ENCODE results near the gene LPGAT1. TPM values are rescaled to one million over a fixed set of nuclear protein-coding genes. Genes with fewer than 3 reads are reported as not detected.

The LPGAT1 gene
- total RNA-seq, 4 donors from 2014 or later, result 48.1 to 66.6 (median 53.3) TPM

- Histone ChIP-seq H3K9me3 (no peaks in the 10 kb centered on the region), H3K4me3 (peak overlapping the region in 1 of 2 donors; percentile 96), H3K27me3 (no peaks in the 10 kb centered on the region), H3K27ac (peak overlapping the region in 3 of 4 donors; percentile 8 to 92 (median 88)), H3K36me3 (peaks cover 0 to 16% of the 10 kb centered on the region in 2 donors), H3K4me1 (peaks cover 2 to 44% (median 5%) of the 10 kb centered on the region in 3 donors)
- 48 to 73% methylated on average over 6 to 8 of the region's 9 CpGs for WGBS, 2 donors (ENCODE audit: low coverage in 1 of 2)
- ATAC-seq, result no peak
- TF ChIP-seq, protein P1, sequence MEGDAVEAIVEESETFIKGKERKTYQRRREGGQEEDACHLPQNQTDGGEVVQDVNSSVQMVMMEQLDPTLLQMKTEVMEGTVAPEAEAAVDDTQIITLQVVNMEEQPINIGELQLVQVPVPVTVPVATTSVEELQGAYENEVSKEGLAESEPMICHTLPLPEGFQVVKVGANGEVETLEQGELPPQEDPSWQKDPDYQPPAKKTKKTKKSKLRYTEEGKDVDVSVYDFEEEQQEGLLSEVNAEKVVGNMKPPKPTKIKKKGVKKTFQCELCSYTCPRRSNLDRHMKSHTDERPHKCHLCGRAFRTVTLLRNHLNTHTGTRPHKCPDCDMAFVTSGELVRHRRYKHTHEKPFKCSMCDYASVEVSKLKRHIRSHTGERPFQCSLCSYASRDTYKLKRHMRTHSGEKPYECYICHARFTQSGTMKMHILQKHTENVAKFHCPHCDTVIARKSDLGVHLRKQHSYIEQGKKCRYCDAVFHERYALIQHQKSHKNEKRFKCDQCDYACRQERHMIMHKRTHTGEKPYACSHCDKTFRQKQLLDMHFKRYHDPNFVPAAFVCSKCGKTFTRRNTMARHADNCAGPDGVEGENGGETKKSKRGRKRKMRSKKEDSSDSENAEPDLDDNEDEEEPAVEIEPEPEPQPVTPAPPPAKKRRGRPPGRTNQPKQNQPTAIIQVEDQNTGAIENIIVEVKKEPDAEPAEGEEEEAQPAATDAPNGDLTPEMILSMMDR (IDR thresholded peaks at IDR 0.05), result no peak
- TF ChIP-seq EP300 (IDR thresholded peaks at IDR 0.05) (no peak), POLR2A (IDR thresholded peaks at IDR 0.05) (no peak), POLR2AphosphoS5 (IDR thresholded peaks at IDR 0.05) (no peak)
These were observed 1.8 kb downstream of the LPGAT1 start for GRCh38 chr1:211828584-211829342.

- H3K27ac ChIP-seq, result no peak overlapping the region
- no peak overlapping the region for H3K4me3 ChIP-seq
- TF ChIP-seq EP300 (IDR thresholded peaks at IDR 0.05) (no peak), POLR2A (IDR thresholded peaks at IDR 0.05) (no peak), POLR2AphosphoS5 (IDR thresholded peaks at IDR 0.05) (no peak)
- TF ChIP-seq, protein P1 (IDR thresholded peaks at IDR 0.05), result no peak
- H3K4me1 ChIP-seq, result peaks cover 2 to 44% (median 5%) of the 10 kb centered on the region in 3 donors
- H3K27me3 ChIP-seq, result no peaks in the 10 kb centered on the region
- H3K36me3 ChIP-seq, result peaks cover 0 to 20% of the 10 kb centered on the region in 2 donors
- no peak for ATAC-seq
- no peaks in the 10 kb centered on the region for H3K9me3 ChIP-seq
These were observed 3.5 kb downstream of the LPGAT1 start for GRCh38 chr1:211827051-211827450.

DNA sequence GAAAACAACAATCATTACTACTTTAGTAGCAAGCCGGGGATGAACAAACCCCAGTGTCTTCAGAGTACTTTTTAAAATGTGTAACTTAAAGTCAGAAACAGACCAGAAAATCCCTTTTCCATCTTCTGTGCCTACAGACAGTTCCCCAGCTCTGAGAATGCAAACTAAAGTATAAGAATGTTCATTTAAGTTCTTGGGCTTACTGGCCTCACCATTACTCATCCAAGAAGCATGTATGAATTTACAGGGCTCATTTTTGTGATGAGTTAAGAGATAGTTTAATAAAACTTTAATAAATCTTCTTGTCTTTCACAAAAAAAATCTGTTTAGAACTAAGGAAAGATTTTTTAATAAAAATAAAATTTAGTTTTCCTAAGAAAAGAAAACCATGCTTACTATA lies 4.6 kb downstream of the LPGAT1 start:
- H3K27me3 ChIP-seq, result no peaks in the 10 kb centered on the region
- ATAC-seq, result no peak
- H3K4me3 ChIP-seq, result no peak overlapping the region
- H3K27ac ChIP-seq, result no peak overlapping the region
- no peak for TF ChIP-seq POLR2AphosphoS5 (IDR thresholded peaks at IDR 0.05)
- TF ChIP-seq, protein P1 (IDR thresholded peaks at IDR 0.05), result no peak
- TF ChIP-seq POLR2A (IDR thresholded peaks at IDR 0.05), result no peak
- no peak for TF ChIP-seq EP300 (IDR thresholded peaks at IDR 0.05)
- WGBS, 2 donors (ENCODE audit: low coverage in 1 of 2), result 90% methylated on average over 1 of the region's 1 CpG; no CpG with 5 or more reads in 1 of the 2 donors
- peaks cover 0 to 20% of the 10 kb centered on the region in 2 donors for H3K36me3 ChIP-seq
- H3K4me1 ChIP-seq, result peaks cover 2 to 38% (median 5%) of the 10 kb centered on the region in 3 donors
- no peaks in the 10 kb centered on the region for H3K9me3 ChIP-seq

DNA sequence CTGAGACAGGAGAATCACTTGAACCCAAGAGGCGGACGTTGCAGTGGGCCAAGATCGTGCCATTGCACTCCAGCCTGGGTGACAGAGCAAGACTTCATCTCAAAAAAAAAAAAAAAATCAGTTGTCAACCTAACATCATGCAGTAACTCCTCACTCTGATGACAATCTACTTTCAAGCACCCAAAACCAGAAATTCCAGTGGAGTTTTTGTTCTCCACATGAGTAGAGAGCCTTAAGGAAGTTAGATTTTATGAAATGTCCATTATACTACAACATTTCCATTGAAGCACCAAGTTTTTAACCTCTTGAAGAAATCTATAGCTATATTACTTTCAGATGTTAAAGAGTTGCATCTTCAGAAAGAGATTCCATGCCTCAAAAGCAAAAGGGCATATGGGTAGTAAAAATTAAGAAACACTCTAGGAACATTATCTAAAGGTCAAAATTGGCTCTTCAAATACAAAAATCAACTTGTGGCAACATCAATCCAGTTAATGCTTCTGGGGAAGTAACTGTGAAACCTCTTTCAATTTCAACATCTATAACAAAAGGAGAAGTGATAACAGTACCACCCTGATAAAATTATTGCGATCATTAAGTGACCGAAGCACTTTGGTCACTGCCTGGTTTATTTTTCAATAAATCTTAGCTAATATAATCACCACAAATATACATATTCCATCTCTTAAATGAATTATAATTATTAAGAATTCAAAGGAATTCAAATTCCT lies 7.7 kb downstream of the LPGAT1 start:
- Histone ChIP-seq H3K27ac (no peak overlapping the region), H3K9me3 (no peaks in the 10 kb centered on the region), H3K27me3 (no peaks in the 10 kb centered on the region), H3K36me3 (peaks cover 0 to 34% of the 10 kb centered on the region in 2 donors), H3K4me1 (peaks cover 2 to 17% (median 3%) of the 10 kb centered on the region in 3 donors), H3K4me3 (no peak overlapping the region)
- WGBS, 2 donors (ENCODE audit: low coverage in 1 of 2), result 83 to 90% methylated on average over 2 to 5 of the region's 5 CpGs
- TF ChIP-seq, protein P1 (IDR thresholded peaks at IDR 0.05), result no peak
- TF ChIP-seq POLR2A (IDR thresholded peaks at IDR 0.05) (no peak), POLR2AphosphoS5 (IDR thresholded peaks at IDR 0.05) (no peak), EP300 (IDR thresholded peaks at IDR 0.05) (no peak)
- ATAC-seq, result no peak
